GM12878 (cell line): Measurements from ENCODE around the gene SUFU. TPM values are rescaled to one million over a fixed set of nuclear protein-coding genes. Genes with fewer than 3 reads are reported as not detected.

ENCODE experiments used
- ATAC-seq: fragments of 200-7000 bp; cut with Tn5 transposase; 3 replicates; pipeline ENCODE4 v1.9.1; 2020; ENCODE audit warnings: mild to moderate bottlenecking, moderate library complexity
- BruUV-seq: library from RNA; stranded (reverse); fragments of 400-500 nt; replicated peaks from 2 replicates; lab custom pipeline; 2021; lab: Mats Ljungman, UMichigan
- CTCF ChIA-PET: fragments of 300-600 bp; sonication (Branson Sonifier 250); formaldehyde crosslinking; extraction: SDS; loops from one replicate; lab custom pipeline; 2021; ENCODE audit warnings: inconsistent platforms; lab: Yijun Ruan, JAX
- POLR2A ChIA-PET: fragments of 350-600 bp; formaldehyde crosslinking; extraction: SDS; loops from one replicate; lab custom pipeline; 2021; ENCODE audit warnings: inconsistent platforms; lab: Charles Lee
- RAD21 ChIA-PET: fragments of 300-600 bp; sonication (Branson Sonifier 250); formaldehyde crosslinking; loops from one replicate; lab custom pipeline; 2023; ENCODE audit warnings: antibody characterized with exemption; ENCODE audit not compliant: unreplicated experiment; lab: Charles Lee
- SMC1A ChIA-PET: fragments of 300-600 bp; sonication (Branson Sonifier 250); formaldehyde crosslinking; loops from one replicate; lab custom pipeline; 2023; ENCODE audit not compliant: unreplicated experiment, uncharacterized antibody; lab: Charles Lee
- DNase-seq: peaks from one replicate; pipeline ENCODE4 v3.0.0-alpha.2; 2011; ENCODE audit warnings: low read depth, low spot score
- FAIRE-seq: peaks from 3 replicates; lab custom pipeline; 2011; peaks lifted over from hg19 to GRCh38; lab: Jason Lieb, UNC
- H2AFZ ChIP-seq: 2 replicates; pipeline ENCODE4 v1.6.0; 2011; ENCODE audit warnings: low read depth, low read length, control low read depth; ENCODE audit not compliant: control insufficient read depth
- H3K27ac ChIP-seq: 2 replicates; pipeline ENCODE4 v1.5.1; 2011; ENCODE audit warnings: control low read depth; ENCODE audit not compliant: control insufficient read depth, insufficient read depth
- H3K27me3 ChIP-seq, 2 experiments: replicated peaks in 1 of 2; 2 replicates each; pipeline versions ENCODE4 v1.6.0 to v1.6.1; 2011; ENCODE audit warnings: low read length in 1 of 2; ENCODE audit not compliant: control insufficient read depth in 2 of 2, insufficient read depth in 2 of 2
- H3K36me3 ChIP-seq, 2 experiments: 2 replicates each; pipeline ENCODE4 v1.5.1; 2011; ENCODE audit warnings: low read length in 1 of 2; ENCODE audit not compliant: control insufficient read depth in 2 of 2, insufficient read depth in 2 of 2
- H3K4me1 ChIP-seq: 2 replicates; pipeline ENCODE4 v1.6.1; 2011; ENCODE audit warnings: mild to moderate bottlenecking, low read length, moderate library complexity, mixed read lengths; ENCODE audit not compliant: control insufficient read depth, insufficient read depth
- H3K4me2 ChIP-seq: 2 replicates; pipeline ENCODE4 v1.6.0; 2011; ENCODE audit warnings: control low read depth; ENCODE audit not compliant: control insufficient read depth, insufficient read depth
- H3K4me3 ChIP-seq: fragments of 200-600 bp; sonication (generic); 2 replicates; pipeline ENCODE4 v1.5.1; 2016
- H3K79me2 ChIP-seq: 2 replicates; pipeline ENCODE4 v1.6.0; 2011; ENCODE audit warnings: low read length; ENCODE audit not compliant: control insufficient read depth, insufficient read depth
- H3K9ac ChIP-seq: 2 replicates; pipeline ENCODE4 v1.8.0; 2011; ENCODE audit warnings: low read length, control low read depth, mixed read lengths; ENCODE audit not compliant: control insufficient read depth, insufficient read depth
- H3K9me3 ChIP-seq: replicated peaks from 3 replicates; pipeline ENCODE4 v1.5.1; 2011; ENCODE audit warnings: mild to moderate bottlenecking, low read length; ENCODE audit not compliant: control insufficient read depth, insufficient read depth
- H4K20me1 ChIP-seq: 2 replicates; pipeline ENCODE4 v1.6.0; 2011; ENCODE audit not compliant: control insufficient read depth, insufficient read depth
- BRCA1 ChIP-seq: IDR thresholded peaks from 2 replicates; pipeline ENCODE4 v1.6.1; 2011; ENCODE audit warnings: low read depth, low read length, improper control_type of control experiment
- CBX5 ChIP-seq: sonication (generic); IDR thresholded peaks from 2 replicates; pipeline ENCODE4 v1.6.1; 2016; ENCODE audit warnings: low read depth, moderate library complexity, mild to moderate bottlenecking, inconsistent platforms
- CTCF ChIP-seq, 3 experiments: IDR thresholded peaks in 2 of 3; conservative IDR thresholded peaks in 1 of 3; 2 replicates each; pipeline ENCODE4 v1.5.1; 2011; ENCODE audit warnings: low read depth in 3 of 3, low read length in 3 of 3, mild to moderate bottlenecking in 3 of 3, control low read depth in 2 of 3, moderate library complexity in 2 of 3, inconsistent platforms in 1 of 3, mixed read lengths in 1 of 3; ENCODE audit not compliant: control insufficient read depth in 2 of 3, insufficient read depth in 1 of 3; ENCODE audit errors: extremely low read depth in 1 of 3
- DPF2 ChIP-seq: fragments of 450-650 bp; IDR thresholded peaks from 2 replicates; pipeline ENCODE4 v1.6.1; 2017; ENCODE audit warnings: mild to moderate bottlenecking
- EZH2 ChIP-seq: IDR thresholded peaks from 2 replicates; pipeline ENCODE4 v1.6.1; 2012; ENCODE audit warnings: low read depth, mild to moderate bottlenecking, control low read depth, inconsistent platforms, low read length, borderline replicate concordance; ENCODE audit not compliant: control insufficient read depth
- IKZF1 ChIP-seq: fragments of 450-650 bp; conservative IDR thresholded peaks from 2 replicates; pipeline ENCODE4 v1.6.1; 2017; ENCODE audit warnings: antibody characterized with exemption, mild to moderate bottlenecking
- IKZF2 ChIP-seq, 2 experiments: fragments of 450-650 bp; IDR thresholded peaks; 2 replicates each; pipeline ENCODE4 v1.6.1; 2017; ENCODE audit warnings: mild to moderate bottlenecking in 2 of 2, moderate library complexity in 2 of 2
- KAT2A ChIP-seq: conservative IDR thresholded peaks from 2 replicates; pipeline ENCODE4 v1.6.1; 2011; ENCODE audit warnings: low read depth, low read length; ENCODE audit not compliant: control insufficient read depth
- MEF2B ChIP-seq: fragments of 450-650 bp; IDR thresholded peaks from 2 replicates; pipeline ENCODE4 v1.6.1; 2018; ENCODE audit warnings: mild to moderate bottlenecking, moderate library complexity; ENCODE audit not compliant: partially characterized antibody, poor library complexity, severe bottlenecking
- MTA2 ChIP-seq: fragments of 450-650 bp; IDR thresholded peaks from 2 replicates; pipeline ENCODE4 v1.6.1; 2016; ENCODE audit warnings: low read depth, mild to moderate bottlenecking, moderate library complexity
- MTA3 ChIP-seq: IDR thresholded peaks from 2 replicates; pipeline ENCODE4 v1.6.1; 2012; ENCODE audit warnings: low read length, inconsistent platforms, borderline replicate concordance
- NFIC ChIP-seq: IDR thresholded peaks from 2 replicates; pipeline ENCODE4 v1.6.1; 2012; ENCODE audit warnings: low read depth, mild to moderate bottlenecking, inconsistent platforms, low read length, moderate library complexity
- NRF1 ChIP-seq: conservative IDR thresholded peaks from 2 replicates; pipeline ENCODE4 v1.6.1; 2011; ENCODE audit warnings: mild to moderate bottlenecking, low read depth, low read length, improper control_type of control experiment
- POLR2A ChIP-seq: IDR thresholded peaks from 2 replicates; pipeline ENCODE4 v1.6.1; 2011; ENCODE audit warnings: low read depth, mild to moderate bottlenecking, low read length
- RELB ChIP-seq: fragments of 450-650 bp; IDR thresholded peaks from 2 replicates; pipeline ENCODE4 v1.6.1; 2017; ENCODE audit warnings: low read depth, mild to moderate bottlenecking, moderate library complexity
- RUNX3 ChIP-seq: IDR thresholded peaks from 2 replicates; pipeline ENCODE4 v1.6.1; 2012; ENCODE audit warnings: low read length, inconsistent platforms
- TARDBP ChIP-seq: IDR thresholded peaks from 2 replicates; pipeline ENCODE4 v1.6.1; 2016; ENCODE audit warnings: borderline replicate concordance
- TCF12 ChIP-seq: IDR thresholded peaks from 2 replicates; pipeline ENCODE4 v1.6.1; 2011; ENCODE audit warnings: low read depth, mild to moderate bottlenecking, low read length
- WGBS: methylation state at CpG from one replicate; pipeline ENCODE4 v1.1.6; 2016; ENCODE audit warnings: low lambda C conversion rate; ENCODE audit not compliant: insufficient replicate concordance, insufficient coverage; ENCODE audit errors: missing lambda C conversion rate; 5-methylcytosine and 5-hydroxymethylcytosine counted together
- in situ Hi-C: fragments of 300-500 bp; cut with MboI; formaldehyde crosslinking; loops from 9 replicates; pipeline ENCODE4 v1.14.3; 2018; ENCODE audit warnings: mixed read lengths
- intact Hi-C: fragments of 100-400 bp; cut with micrococcal nuclease; formaldehyde crosslinking; loops from one replicate; pipeline ENCODE4 v1.14.2; 2022; ENCODE audit not compliant: unreplicated experiment
- polyA plus RNA-seq, 11 experiments: library from polyadenylated mRNA; depleted of rRNA in 4 of 11; unstranded in 6 of 11; stranded (reverse) in 5 of 11; fragments of >200 nt; fragmentation: Nextera tagmentation in 4 of 11; fragmentation: Illumina TruSeq in 1 of 11; extraction: Ambion mirVana in 4 of 11; extraction: Trizol in 1 of 11; gene quantifications; 1 replicate in 1 of 11; 2 replicates in 10 of 11; pipeline versions ENCODE4 v1.2.1 to v1.2.3, GENCODE V29; 2011 to 2016; ENCODE audit warnings: inconsistent platforms in 2 of 11, missing spikeins in 2 of 11, low read depth in 1 of 11
- total RNA-seq, 4 experiments: library from RNA; depleted of rRNA in 3 of 4; stranded (reverse); fragments of >200 nt in 3 of 4; fragmentation: Illumina TruSeq in 1 of 4; extraction: Trizol in 1 of 4; gene quantifications; 2 replicates each; pipeline versions ENCODE4 v1.2.1 to v1.2.3, GENCODE V29; 2013 to 2021
- TF ChIP-seq, protein P1 (sequence below): fragments of 450-650 bp; IDR thresholded peaks from 2 replicates; pipeline ENCODE4 v1.6.1; 2014; ENCODE audit warnings: mild to moderate bottlenecking

Gene SUFU
- total and polyA plus RNA-seq, 10 of the 15 experiments (the other 5 are each of a cell fraction or from before 2014, with no cell fraction given), result 0.68 to 7.7 (median 2.4) TPM

DNA sequence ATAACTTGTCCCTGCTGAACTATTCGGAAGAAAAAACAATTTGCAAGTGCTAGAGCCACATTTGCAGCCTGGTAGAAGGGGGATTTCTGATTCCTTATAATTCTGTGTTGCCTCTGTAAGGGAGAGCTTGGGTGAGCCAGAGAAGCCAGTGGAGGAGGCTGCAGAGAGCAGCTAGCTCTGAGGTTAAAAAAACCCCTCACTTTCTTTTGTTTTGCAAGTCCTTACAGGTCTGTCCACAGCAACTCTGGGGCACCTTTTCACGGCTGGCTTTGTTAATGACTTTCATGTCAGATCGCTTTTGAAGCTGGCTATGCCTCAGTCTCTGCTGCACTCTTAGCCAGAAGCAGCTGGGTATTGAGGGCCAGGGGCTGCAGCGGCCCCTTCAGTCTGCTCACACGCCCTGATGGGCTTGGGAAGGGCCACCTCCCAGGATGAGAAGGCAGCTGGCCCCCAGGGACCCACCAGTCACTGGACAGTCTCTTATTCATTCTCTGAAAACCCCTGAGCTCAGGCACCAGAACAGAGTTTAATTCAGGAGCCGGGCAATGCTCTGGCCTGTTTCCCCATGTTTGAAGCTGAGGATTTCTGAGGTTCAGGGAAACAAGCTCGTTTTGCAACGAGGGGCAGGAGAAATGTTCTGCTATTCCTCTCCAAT, 171.4 kb downstream of the SUFU start:
- in situ Hi-C loops, result no loop called here
- no peak for FAIRE-seq

More for the DNA sequence above, 171.4 kb downstream of the SUFU start:
- Histone ChIP-seq H3K79me2 (no peaks in the 10 kb centered on the region), H3K9me3 (no peaks in the 10 kb centered on the region), H3K9ac (no peak overlapping the region), H3K36me3 (no peaks in the 10 kb centered on the region), H3K4me1 (peaks cover 29% of the 10 kb centered on the region), H2AFZ (no peak overlapping the region), H3K27ac (0 out of 2 replicates have a peak overlapping the region, but pooled peaks have one; percentile 20), H3K4me3 (peak overlapping the region; percentile 6; the same call in 1 of the 2 replicates), H4K20me1 (no peaks in the 10 kb centered on the region), H3K27me3 (no peaks in the 10 kb centered on the region), H3K4me2 (peak overlapping the region; percentile 52)
- SMC1A ChIA-PET, result interaction anchor here (0.8 to 8.2 kb wide), 25 partner anchors 8 to 217 kb away, joined by 3 to 140 read pairs (median 5); partner anchors contain the start of genes ACTR1A, ARL3, SFXN2 and TRIM8
- RAD21 ChIA-PET, result interaction anchor here (0.7 to 8.4 kb wide), 20 partner anchors 9 to 173 kb away, joined by 3 to 140 read pairs (median 6); partner anchors contain the start of genes ACTR1A, ARL3, CYP17A1 and SFXN2
- ATAC-seq, result peak; percentile 66
- no TSS peak for BruUV-seq
- WGBS, result 25% methylated on average over 8 of the region's 8 CpGs
- CTCF ChIA-PET, result interaction anchor here (0.8 to 8.7 kb wide), 14 partner anchors 9 to 227 kb away, joined by 3 to 128 read pairs (median 13); partner anchors contain the start of genes ACTR1A, ARL3, SFXN2 and SUFU
- intact Hi-C loops, result no loop called here
- DNase-seq, result no peak
- POLR2A ChIA-PET, result interaction anchor here (0.5 to 7.3 kb wide), 17 partner anchors 9 to 854 kb away, joined by 3 to 151 read pairs (median 6); partner anchors contain the start of genes ARL3, SFXN2 and TRIM8
- TF ChIP-seq NFIC, result peak; percentile 24; the same call in 1 of the 2 replicates
- TF ChIP-seq CBX5, result no peak
- TF ChIP-seq MTA2, result peak; percentile 58; the same call in 1 of the 2 replicates
- 0 out of 2 replicates have a peak, but pooled peaks have one; percentile 18 for TF ChIP-seq RELB
- TF ChIP-seq IKZF1, result peak; percentile 30; the same call in 1 of the 2 replicates
- TF ChIP-seq, protein P1, sequence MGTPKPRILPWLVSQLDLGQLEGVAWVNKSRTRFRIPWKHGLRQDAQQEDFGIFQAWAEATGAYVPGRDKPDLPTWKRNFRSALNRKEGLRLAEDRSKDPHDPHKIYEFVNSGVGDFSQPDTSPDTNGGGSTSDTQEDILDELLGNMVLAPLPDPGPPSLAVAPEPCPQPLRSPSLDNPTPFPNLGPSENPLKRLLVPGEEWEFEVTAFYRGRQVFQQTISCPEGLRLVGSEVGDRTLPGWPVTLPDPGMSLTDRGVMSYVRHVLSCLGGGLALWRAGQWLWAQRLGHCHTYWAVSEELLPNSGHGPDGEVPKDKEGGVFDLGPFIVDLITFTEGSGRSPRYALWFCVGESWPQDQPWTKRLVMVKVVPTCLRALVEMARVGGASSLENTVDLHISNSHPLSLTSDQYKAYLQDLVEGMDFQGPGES, result no peak
- 0 out of 2 replicates have a peak, but pooled peaks have one; percentile 38 for TF ChIP-seq MTA3
- peak; percentile 19; the same call in 1 of the 2 replicates for TF ChIP-seq TCF12
- TF ChIP-seq NRF1, result no peak
- no peak for TF ChIP-seq EZH2
- TF ChIP-seq KAT2A, result no peak
- TF ChIP-seq CTCF (IDR thresholded peaks at IDR 0.05 in 2 of 3, conservative IDR thresholded peaks at IDR 0.05 in 1 of 3; ENCODE audit: control insufficient read depth in 2 of 3, extremely low read depth in 1 of 3, insufficient read depth in 1 of 3, low read depth in 3 of 3, low read length in 3 of 3), result 0 out of 6 replicates have a peak, but pooled peaks of 1 of the 3 experiments have one; percentile 3
- no peak for TF ChIP-seq TARDBP
- TF ChIP-seq RUNX3, result peak; percentile 47; the same call in 1 of the 2 replicates
- TF ChIP-seq MEF2B, result peak; percentile 57
- TF ChIP-seq POLR2A, result 0 out of 2 replicates have a peak, but pooled peaks have one; percentile 28
- no peak for TF ChIP-seq BRCA1
- TF ChIP-seq IKZF2 (IDR thresholded peaks at IDR 0.05), result peak in 1 of 2 experiments; percentile 19; a peak in 2 of 4 replicates
- peak; percentile 37; the same call in 1 of the 2 replicates for TF ChIP-seq DPF2
